ENCODE results near the gene MYO18A. TPM values are rescaled to one million over a fixed set of nuclear protein-coding genes. Genes with fewer than 3 reads are reported as not detected.
"Not testable (repeated sequence)": the region's sequence is repeated elsewhere in the genome, so short reads cannot be mapped to it uniquely, and the experiment has no call there.

MYO18A gene
- total RNA-seq, 1 donor from 2014 or later = 48.2 TPM

- H3K36me3 Mint-ChIP-seq (ENCODE audit: low read depth) = no peaks in the 10 kb centered on the region
- H3K4me3 Mint-ChIP-seq = peak overlapping the region; percentile 35
- TF ChIP-seq, protein P1, sequence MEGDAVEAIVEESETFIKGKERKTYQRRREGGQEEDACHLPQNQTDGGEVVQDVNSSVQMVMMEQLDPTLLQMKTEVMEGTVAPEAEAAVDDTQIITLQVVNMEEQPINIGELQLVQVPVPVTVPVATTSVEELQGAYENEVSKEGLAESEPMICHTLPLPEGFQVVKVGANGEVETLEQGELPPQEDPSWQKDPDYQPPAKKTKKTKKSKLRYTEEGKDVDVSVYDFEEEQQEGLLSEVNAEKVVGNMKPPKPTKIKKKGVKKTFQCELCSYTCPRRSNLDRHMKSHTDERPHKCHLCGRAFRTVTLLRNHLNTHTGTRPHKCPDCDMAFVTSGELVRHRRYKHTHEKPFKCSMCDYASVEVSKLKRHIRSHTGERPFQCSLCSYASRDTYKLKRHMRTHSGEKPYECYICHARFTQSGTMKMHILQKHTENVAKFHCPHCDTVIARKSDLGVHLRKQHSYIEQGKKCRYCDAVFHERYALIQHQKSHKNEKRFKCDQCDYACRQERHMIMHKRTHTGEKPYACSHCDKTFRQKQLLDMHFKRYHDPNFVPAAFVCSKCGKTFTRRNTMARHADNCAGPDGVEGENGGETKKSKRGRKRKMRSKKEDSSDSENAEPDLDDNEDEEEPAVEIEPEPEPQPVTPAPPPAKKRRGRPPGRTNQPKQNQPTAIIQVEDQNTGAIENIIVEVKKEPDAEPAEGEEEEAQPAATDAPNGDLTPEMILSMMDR (conservative IDR thresholded peaks at IDR 0.05) = no peak
- DNase-seq (ENCODE audit: low read depth, low spot score) = no peak
- peaks cover 69% of the 10 kb centered on the region for H3K4me1 Mint-ChIP-seq
- no peaks in the 10 kb centered on the region for H3K9me3 Mint-ChIP-seq
- no peak overlapping the region for H3K27ac Mint-ChIP-seq (ENCODE audit: unreplicated experiment)
- no peaks in the 10 kb centered on the region for H3K27me3 Mint-ChIP-seq (ENCODE audit: low read depth)
Observed at GRCh38 chr17:29150161-29150560, 30.0 kb downstream of the MYO18A start.

DNA sequence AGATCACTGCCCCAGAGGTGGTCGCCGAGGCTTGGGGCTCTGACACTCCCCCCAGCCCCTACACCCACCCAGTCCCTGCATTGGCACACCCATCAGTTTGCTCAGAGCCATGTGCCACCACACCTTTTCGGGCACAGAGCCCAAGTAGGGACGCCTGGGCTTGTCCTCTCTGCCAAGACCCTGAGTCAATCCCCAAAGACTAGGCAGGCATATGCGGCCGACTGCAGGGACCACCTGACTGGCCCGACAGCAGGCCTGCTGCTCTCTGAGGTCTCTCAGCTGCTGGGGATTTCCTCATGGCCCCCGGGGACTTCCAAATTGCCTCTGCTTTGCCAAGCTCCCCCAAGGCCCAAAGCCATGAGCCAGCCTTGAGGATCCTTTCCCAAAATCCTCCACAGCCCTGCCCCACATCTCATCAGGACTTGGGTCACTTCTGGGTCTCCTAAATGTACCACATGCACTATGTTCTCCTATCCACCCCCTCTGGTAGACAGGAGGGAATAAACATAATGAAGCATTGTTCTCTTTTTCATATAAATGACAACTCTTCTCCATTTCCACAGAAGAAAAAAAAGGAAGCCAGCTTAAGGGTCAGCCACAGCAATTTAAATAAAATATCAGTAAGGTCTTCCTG, 30.6 kb downstream of the MYO18A start:
- Mint-ChIP-seq H3K27me3 (ENCODE audit: low read depth) (no peaks in the 10 kb centered on the region), H3K4me3 (peak overlapping the region; percentile 80), H3K4me1 (peaks cover 64% of the 10 kb centered on the region), H3K27ac (ENCODE audit: unreplicated experiment) (peak overlapping the region; percentile 96), H3K9me3 (no peaks in the 10 kb centered on the region), H3K36me3 (ENCODE audit: low read depth) (no peaks in the 10 kb centered on the region)
- no peak for DNase-seq (ENCODE audit: low read depth, low spot score)
- TF ChIP-seq, protein P1 (conservative IDR thresholded peaks at IDR 0.05) = no peak

GRCh38 chr17:29148790-29149430, 31.3 kb downstream of the MYO18A start:
- peak overlapping the region; percentile 80 for H3K4me3 Mint-ChIP-seq
- peaks cover 63% of the 10 kb centered on the region for H3K4me1 Mint-ChIP-seq

GRCh38 chr17:29148257-29148789, 31.9 kb downstream of the MYO18A start:
- H3K9me3 Mint-ChIP-seq = no peaks in the 10 kb centered on the region
- DNase-seq (ENCODE audit: low read depth, low spot score) = no peak
- TF ChIP-seq, protein P1 (conservative IDR thresholded peaks at IDR 0.05) = no peak
- H3K27me3 Mint-ChIP-seq (ENCODE audit: low read depth) = no peaks in the 10 kb centered on the region
- peak overlapping the region; percentile 60 for H3K4me3 Mint-ChIP-seq
- H3K27ac Mint-ChIP-seq (ENCODE audit: unreplicated experiment) = peak overlapping the region; percentile 83
- no peaks in the 10 kb centered on the region for H3K36me3 Mint-ChIP-seq (ENCODE audit: low read depth)
- H3K4me1 Mint-ChIP-seq = peaks cover 61% of the 10 kb centered on the region

More at GRCh38 chr17:29148790-29149430, 31.3 kb downstream of the MYO18A start:
- DNase-seq (ENCODE audit: low read depth, low spot score) = peak; percentile 98
- TF ChIP-seq, protein P1 (conservative IDR thresholded peaks at IDR 0.05) = peak; percentile 95
- no peaks in the 10 kb centered on the region for H3K27me3 Mint-ChIP-seq (ENCODE audit: low read depth)
- peak overlapping the region; percentile 96 for H3K27ac Mint-ChIP-seq (ENCODE audit: unreplicated experiment)
- H3K9me3 Mint-ChIP-seq = no peaks in the 10 kb centered on the region
- H3K36me3 Mint-ChIP-seq (ENCODE audit: low read depth) = no peaks in the 10 kb centered on the region

GRCh38 chr17:29147682-29148081, 32.5 kb downstream of the MYO18A start:
- Mint-ChIP-seq H3K36me3 (ENCODE audit: low read depth) (no peaks in the 10 kb centered on the region), H3K4me1 (peaks cover 61% of the 10 kb centered on the region), H3K27ac (ENCODE audit: unreplicated experiment) (no peak overlapping the region), H3K4me3 (no peak overlapping the region), H3K9me3 (no peaks in the 10 kb centered on the region), H3K27me3 (ENCODE audit: low read depth) (no peaks in the 10 kb centered on the region)
- DNase-seq (ENCODE audit: low read depth, low spot score) = no peak
- TF ChIP-seq, protein P1 (conservative IDR thresholded peaks at IDR 0.05) = no peak

GRCh38 chr17:29147228-29147627, 33.0 kb downstream of the MYO18A start:
- H3K9me3 Mint-ChIP-seq; H3K4me3 Mint-ChIP-seq; H3K36me3 Mint-ChIP-seq (ENCODE audit: low read depth); H3K27me3 Mint-ChIP-seq (ENCODE audit: low read depth); DNase-seq (ENCODE audit: low read depth, low spot score); H3K27ac Mint-ChIP-seq (ENCODE audit: unreplicated experiment): not testable (repeated sequence)
- peaks cover 58% of the 10 kb centered on the region for H3K4me1 Mint-ChIP-seq
